ENCODE measurements around the gene KIAA0319L.

GRCh38 chr1:35466120-35466519, 91.1 kb downstream of the KIAA0319L start:
- TF ChIP-seq POLR2A (IDR thresholded peaks at IDR 0.05; ENCODE audit: low read length), result no peak
- TF ChIP-seq GATA1 (IDR thresholded peaks at IDR 0.05; ENCODE audit: low read depth, low read length), result no peak

Measured in erythroblast (primary cell).